ENCODE measurements around the gene DCTN3.

GRCh38 chr9:34630402-34631154, 10.3 kb upstream of the DCTN3 start:
- TF ChIP-seq CTCF (IDR thresholded peaks at IDR 0.05) (no peak), POLR2A (IDR thresholded peaks at IDR 0.05) (no peak), EP300 (IDR thresholded peaks at IDR 0.05; ENCODE audit: low read depth) (no peak), POLR2AphosphoS5 (IDR thresholded peaks at IDR 0.05) (no peak)

Measured in transverse colon (tissue), 4 donors.